H1 (cell line): ENCODE data around the gene ZRANB1. TPM values are rescaled to one million over a fixed set of nuclear protein-coding genes. Genes with fewer than 3 reads are reported as not detected.

Source experiments
- CTCF ChIA-PET: fragments of 300-600 bp; sonication (Branson Sonifier 250); formaldehyde crosslinking; loops from one replicate; lab custom pipeline; 2021; ENCODE audit not compliant: partially characterized antibody; lab: Charles Lee
- POLR2A ChIA-PET: fragments of 300-600 bp; sonication (Branson Sonifier 250); formaldehyde crosslinking; loops from one replicate; lab custom pipeline; 2021; ENCODE audit warnings: inconsistent platforms; ENCODE audit not compliant: partially characterized antibody; lab: Charles Lee
- DNase-seq, 2 experiments: peaks; one replicate each; pipeline versions ENCODE4 v3.0.0 to v3.0.0-alpha.2; 2010 to 2022; ENCODE audit warnings: low spot score in 2 of 2, low read depth in 1 of 2, mixed read lengths in 1 of 2
- FAIRE-seq: peaks from 2 replicates; lab custom pipeline; 2011; peaks lifted over from hg19 to GRCh38; lab: Jason Lieb, UNC
- H2AFZ ChIP-seq: 2 replicates; pipeline ENCODE4 v1.8.1; 2012; ENCODE audit warnings: low read length, inconsistent platforms
- H2AK5ac ChIP-seq: 2 replicates; pipeline ENCODE4 v1.6.1; 2013; ENCODE audit warnings: low read depth, low read length
- H2BK120ac ChIP-seq: replicated peaks from 2 replicates; pipeline ENCODE3; 2013; ENCODE audit warnings: low read depth, low read length, inconsistent platforms
- H2BK12ac ChIP-seq: 2 replicates; pipeline ENCODE4 v1.6.1; 2013; ENCODE audit warnings: low read depth, low read length
- H2BK15ac ChIP-seq: 2 replicates; pipeline ENCODE4 v1.6.1; 2013; ENCODE audit warnings: low read length
- H2BK20ac ChIP-seq: 2 replicates; pipeline ENCODE4 v1.6.1; 2013; ENCODE audit warnings: low read length
- H2BK5ac ChIP-seq: 2 replicates; pipeline ENCODE4 v1.6.1; 2013; ENCODE audit warnings: low read depth, low read length
- H3K14ac ChIP-seq: 2 replicates; pipeline ENCODE4 v1.6.1; 2013; ENCODE audit warnings: inconsistent platforms; ENCODE audit not compliant: insufficient read length
- H3K18ac ChIP-seq: 2 replicates; pipeline ENCODE4 v1.6.1; 2013; ENCODE audit warnings: low read length; ENCODE audit errors: extremely low read depth
- H3K23ac ChIP-seq: 2 replicates; pipeline ENCODE4 v1.6.1; 2013; ENCODE audit warnings: inconsistent platforms; ENCODE audit not compliant: insufficient read length
- H3K23me2 ChIP-seq: 2 replicates; pipeline ENCODE4 v1.6.1; 2013; ENCODE audit warnings: low read depth, low read length
- H3K27ac ChIP-seq: 2 replicates; pipeline ENCODE4 v1.6.1; 2011; ENCODE audit warnings: low read depth, low read length, inconsistent platforms
- H3K27me3 ChIP-seq, 4 experiments: replicated peaks in 1 of 4; 1 replicate in 1 of 4; 2 replicates in 3 of 4; pipeline versions ENCODE4 v1.6.1 to v1.8.1; 2011 to 2013; ENCODE audit warnings: low read length in 3 of 4, mild to moderate bottlenecking in 3 of 4, inconsistent platforms in 2 of 4, mixed read lengths in 2 of 4, moderate library complexity in 1 of 4; ENCODE audit not compliant: control insufficient read depth in 3 of 4, insufficient read depth in 3 of 4; ENCODE audit errors: extremely low read depth in 1 of 4
- H3K36me3 ChIP-seq, 4 experiments: 2 replicates each; pipeline versions ENCODE4 v1.6.1 to v1.8.1; 2011 to 2013; ENCODE audit warnings: mild to moderate bottlenecking in 4 of 4, low read length in 3 of 4, moderate library complexity in 2 of 4, control low read depth in 1 of 4, inconsistent platforms in 1 of 4; ENCODE audit not compliant: insufficient read depth in 4 of 4, control insufficient read depth in 2 of 4
- H3K4ac ChIP-seq: replicated peaks from 2 replicates; pipeline ENCODE3; 2013; ENCODE audit warnings: low read length, low read depth, mixed read lengths, inconsistent platforms; ENCODE audit not compliant: insufficient read length
- H3K4me1 ChIP-seq, 4 experiments: replicated peaks in 1 of 4; 1 replicate in 1 of 4; 2 replicates in 3 of 4; pipeline versions ENCODE4 v1.6.1 to v1.8.1; 2011 to 2013; ENCODE audit warnings: low read length in 3 of 4, inconsistent platforms in 2 of 4, mixed read lengths in 1 of 4; ENCODE audit not compliant: insufficient read depth in 4 of 4, control insufficient read depth in 3 of 4
- H3K4me2 ChIP-seq, 2 experiments: 2 replicates each; pipeline versions ENCODE4 v1.6.1 to v1.8.1; 2011 to 2013; ENCODE audit warnings: low read depth in 2 of 2, low read length in 2 of 2, control low read depth in 1 of 2, inconsistent platforms in 1 of 2, mild to moderate bottlenecking in 1 of 2; ENCODE audit not compliant: insufficient read depth in 1 of 2
- H3K4me3 ChIP-seq, 4 experiments: fragments of 200-600, 300-600 bp in 1 of 4; sonication (generic), shearing (Covaris generic), sonication (Bioruptor Twin) in 1 of 4; 2 replicates each; pipeline versions ENCODE4 v1.5.1 to v1.8.1; 2011 to 2016; ENCODE audit warnings: low read length in 4 of 4, low read depth in 3 of 4, control low read depth in 2 of 4, inconsistent platforms in 2 of 4, mild to moderate bottlenecking in 2 of 4, mixed read lengths in 1 of 4, moderate library complexity in 1 of 4; ENCODE audit not compliant: insufficient read depth in 2 of 4; ENCODE audit errors: extremely low read depth in 1 of 4
- H3K56ac ChIP-seq: replicated peaks from 2 replicates; pipeline ENCODE3; 2013; ENCODE audit warnings: low read depth, mild to moderate bottlenecking, mixed read lengths, low read length, inconsistent platforms; ENCODE audit not compliant: insufficient read length
- H3K79me1 ChIP-seq: 2 replicates; pipeline ENCODE4 v1.6.1; 2013; ENCODE audit warnings: low read depth, low read length, control low read depth
- H3K79me2 ChIP-seq, 2 experiments: 2 replicates each; pipeline versions ENCODE4 v1.6.1 to v1.8.1; 2012 to 2013; ENCODE audit warnings: low read length in 2 of 2, mild to moderate bottlenecking in 2 of 2, inconsistent platforms in 1 of 2; ENCODE audit not compliant: insufficient read depth in 2 of 2, control insufficient read depth in 1 of 2
- H3K9ac ChIP-seq, 4 experiments: replicated peaks in 1 of 4; 1 replicate in 1 of 4; 2 replicates in 3 of 4; pipeline versions ENCODE4 v1.6.1 to v1.8.1; 2011 to 2013; ENCODE audit warnings: low read depth in 3 of 4, low read length in 3 of 4, control low read depth in 2 of 4, mild to moderate bottlenecking in 2 of 4, moderate library complexity in 2 of 4, inconsistent platforms in 1 of 4; ENCODE audit errors: extremely low read depth in 1 of 4
- H3K9me3 ChIP-seq, 2 experiments: 2 replicates each; pipeline versions ENCODE4 v1.6.1 to v1.8.1; 2012 to 2013; ENCODE audit warnings: mild to moderate bottlenecking in 2 of 2, moderate library complexity in 2 of 2, control low read depth in 1 of 2, inconsistent platforms in 1 of 2, low read depth in 1 of 2, low read length in 1 of 2, mixed read lengths in 1 of 2; ENCODE audit not compliant: insufficient read depth in 2 of 2
- H4K20me1 ChIP-seq, 2 experiments: replicated peaks in 1 of 2; 2 replicates each; pipeline versions ENCODE3 to v1.8.1; 2011 to 2013; ENCODE audit warnings: inconsistent platforms in 2 of 2, low read length in 2 of 2, mild to moderate bottlenecking in 1 of 2; ENCODE audit not compliant: insufficient read depth in 2 of 2, control insufficient read depth in 1 of 2
- H4K5ac ChIP-seq: 2 replicates; pipeline ENCODE4 v1.6.1; 2013; ENCODE audit warnings: low read length, low read depth, mixed read lengths, inconsistent platforms; ENCODE audit not compliant: insufficient read length
- H4K8ac ChIP-seq: 2 replicates; pipeline ENCODE4 v1.8.0; 2013; ENCODE audit warnings: mild to moderate bottlenecking, moderate library complexity, low read length, inconsistent platforms; ENCODE audit not compliant: insufficient read depth; ENCODE audit errors: extremely low read depth
- H4K91ac ChIP-seq: replicated peaks from 2 replicates; pipeline ENCODE3; 2013; ENCODE audit warnings: low read length, mixed read lengths, inconsistent platforms; ENCODE audit not compliant: insufficient read length
- ASH2L ChIP-seq: fragments of 200-600, 300-600 bp; sonication (generic); IDR thresholded peaks from one replicate; pipeline ENCODE4 v1.7.1; 2017; ENCODE audit warnings: low read length
- CBX8 ChIP-seq: fragments of 300-800, 300-1000 bp; sonication (generic); IDR thresholded peaks from 2 replicates; pipeline ENCODE4 v1.7.1; 2016; ENCODE audit warnings: low read depth, low read length, borderline replicate concordance
- CHD1 ChIP-seq: IDR thresholded peaks from 2 replicates; pipeline ENCODE4 v1.6.1; 2012; ENCODE audit warnings: low read depth, low read length, improper control_type of control experiment
- POLR2AphosphoS5 ChIP-seq: IDR thresholded peaks from 2 replicates; pipeline ENCODE4 v1.6.1; 2011; ENCODE audit warnings: low read depth, low read length
- SUZ12 ChIP-seq: fragments of 200-600 bp; sonication (generic); IDR thresholded peaks from 2 replicates; pipeline ENCODE4 v1.6.1; 2012; ENCODE audit warnings: mild to moderate bottlenecking, inconsistent platforms, low read length, moderate library complexity, mixed read lengths
- WGBS, 2 experiments: shearing (Covaris generic) in 1 of 2; methylation state at CpG; one replicate each; pipeline versions ENCODE4 v1.1.6 to v1.1.7; 2013 to 2015; ENCODE audit warnings: low lambda C conversion rate in 2 of 2, mixed read lengths in 2 of 2, inconsistent platforms in 1 of 2, low coverage in 1 of 2, missing lambda C conversion rate in 1 of 2; ENCODE audit not compliant: insufficient replicate concordance in 2 of 2, insufficient coverage in 1 of 2, insufficient read length in 1 of 2; ENCODE audit errors: extremely low coverage in 1 of 2, missing lambda C conversion rate in 1 of 2; 5-methylcytosine and 5-hydroxymethylcytosine counted together
- polyA plus RNA-seq, 7 experiments: library from polyadenylated mRNA; depleted of rRNA in 3 of 7; stranded (reverse) in 5 of 7; unstranded in 2 of 7; fragments of >200 nt in 5 of 7; fragments of 200-250 nt in 2 of 7; gene quantifications; 1 replicate in 5 of 7; 2 replicates in 1 of 7; 4 replicates in 1 of 7; pipeline versions ENCODE4 v1.2.1 to v1.2.3, GENCODE V29; 2011 to 2013; ENCODE audit warnings: missing spikeins in 2 of 7, mixed read lengths in 2 of 7
- total RNA-seq: library from RNA; stranded (reverse); fragmentation: NEBNext Ultra II Directional; extraction: Animal tissue kit (Norgen Biotek cat#: 25700); gene quantifications from 2 replicates; pipeline ENCODE4 v1.2.1, GENCODE V29; 2021
- TF ChIP-seq, protein P1 (sequence below): IDR thresholded peaks from 2 replicates; pipeline ENCODE4 v1.6.1; 2012; ENCODE audit warnings: inconsistent platforms

Gene ZRANB1
- total and polyA plus RNA-seq, 2 of the 8 experiments (the other 6 are each of a cell fraction or from before 2014, with no cell fraction given) = 6.1 to 19.9 TPM

GRCh38 chr10:124903111-124903510, 38.8 kb upstream of the ZRANB1 start:
- H2BK20ac ChIP-seq = no peak overlapping the region
- H3K23ac ChIP-seq = no peak overlapping the region
- H3K79me1 ChIP-seq = no peaks in the 10 kb centered on the region
- 0 out of 7 replicates have a peak, but pooled peaks cover 0 to 2% (median 0%) of the 10 kb centered on the region in 4 experiments for H3K4me1 ChIP-seq
- H4K8ac ChIP-seq = no peak overlapping the region
- H3K14ac ChIP-seq = no peak overlapping the region
- FAIRE-seq (no peak), DNase-seq (no peak)
- no peak overlapping the region for H4K5ac ChIP-seq
- H3K27me3 ChIP-seq = no peaks in the 10 kb centered on the region
- no peaks in the 10 kb centered on the region for H3K9me3 ChIP-seq
- no peaks in the 10 kb centered on the region for H3K36me3 ChIP-seq
- no peak overlapping the region for H3K18ac ChIP-seq
- no peak overlapping the region for H2AFZ ChIP-seq
- no peak overlapping the region for H2BK12ac ChIP-seq
- no peak overlapping the region for H3K4ac ChIP-seq
- POLR2A ChIA-PET = no interaction called here
- H2BK120ac ChIP-seq = no peak overlapping the region
- no peak overlapping the region for H3K56ac ChIP-seq
- H2AK5ac ChIP-seq = no peak overlapping the region
- no peak overlapping the region; a peak in 1 of 7 replicates for H3K9ac ChIP-seq
- no peak overlapping the region for H2BK15ac ChIP-seq
- 29% methylated on average over 2 of the region's 2 CpGs; no CpG with 5 or more reads in 1 of the 2 experiments for WGBS, 2 experiments
- no peaks in the 10 kb centered on the region for H3K79me2 ChIP-seq
- no peak overlapping the region for H3K4me2 ChIP-seq
- H4K20me1 ChIP-seq = no peaks in the 10 kb centered on the region
- no peak overlapping the region for H2BK5ac ChIP-seq
- no peaks in the 10 kb centered on the region; the same call in 1 of the 2 replicates for H3K23me2 ChIP-seq
- no peak for TF ChIP-seq CHD1
- TF ChIP-seq, protein P1, sequence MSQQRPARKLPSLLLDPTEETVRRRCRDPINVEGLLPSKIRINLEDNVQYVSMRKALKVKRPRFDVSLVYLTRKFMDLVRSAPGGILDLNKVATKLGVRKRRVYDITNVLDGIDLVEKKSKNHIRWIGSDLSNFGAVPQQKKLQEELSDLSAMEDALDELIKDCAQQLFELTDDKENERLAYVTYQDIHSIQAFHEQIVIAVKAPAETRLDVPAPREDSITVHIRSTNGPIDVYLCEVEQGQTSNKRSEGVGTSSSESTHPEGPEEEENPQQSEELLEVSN = no peak
- no peak for TF ChIP-seq SUZ12
- no peak for TF ChIP-seq ASH2L
- TF ChIP-seq CBX8 = no peak
- no peak for TF ChIP-seq POLR2AphosphoS5
- no peak overlapping the region for H3K27ac ChIP-seq
- no peak overlapping the region for H4K91ac ChIP-seq
- no peak overlapping the region for H3K4me3 ChIP-seq
- CTCF ChIA-PET = no interaction called here
